ENCODE measurements around the gene LEMD2.

The LEMD2 gene

DNA sequence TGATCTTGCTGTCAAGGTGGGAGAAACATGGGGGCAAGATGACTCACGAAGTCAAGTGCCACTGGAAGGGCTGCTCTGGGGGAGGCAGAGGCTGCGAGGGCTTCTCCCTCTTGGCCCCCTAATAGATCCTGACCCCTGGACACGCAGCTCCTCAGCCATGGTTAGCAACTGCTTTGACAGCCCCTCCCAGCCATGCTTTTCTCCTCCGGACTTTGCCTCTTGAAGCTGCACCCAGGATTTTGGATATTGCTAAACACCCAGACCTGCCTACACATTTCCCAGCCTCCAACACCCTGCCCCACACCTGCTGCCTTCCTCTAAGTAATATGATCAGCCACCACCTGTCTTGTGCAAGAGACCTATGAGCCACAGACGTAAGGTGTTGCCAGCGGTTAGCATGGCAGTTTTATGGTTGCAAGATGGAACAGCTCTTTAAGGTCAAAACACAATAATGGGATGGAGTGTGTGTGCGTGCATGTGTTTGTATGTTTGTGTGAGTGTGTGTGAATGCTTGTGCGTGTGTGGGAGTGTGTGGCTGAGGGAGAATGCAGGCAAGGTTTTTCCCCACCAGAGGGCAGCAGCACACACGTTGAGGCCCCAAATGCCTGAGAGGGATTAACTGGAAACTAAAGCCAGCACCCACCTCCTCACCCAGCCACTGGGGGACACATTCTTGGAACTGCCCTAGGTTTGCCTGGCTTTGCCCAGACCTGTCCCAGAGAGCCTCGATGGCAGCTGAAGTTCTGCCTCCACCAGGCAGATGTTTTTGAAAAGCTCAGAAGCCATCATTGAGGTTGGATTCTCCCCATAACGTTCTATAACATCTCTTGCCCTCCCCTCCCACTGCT is 44.7 kb downstream of the LEMD2 start (continued):
- TF ChIP-seq ZBTB49 (tag by site-specific recombination; IDR thresholded peaks at IDR 0.05; ENCODE audit: low read depth) (no peak), ZXDB (tag by site-specific recombination; IDR thresholded peaks at IDR 0.05) (no peak), ZNF513 (tag by site-specific recombination; IDR thresholded peaks at IDR 0.05) (no peak), ZFHX2 (tag by site-specific recombination; conservative IDR thresholded peaks at IDR 0.05) (peak; percentile 97), ZNF654 (tag by site-specific recombination; IDR thresholded peaks at IDR 0.05; ENCODE audit: low read depth) (peak; percentile 94), ZNF391 (tag by site-specific recombination; IDR thresholded peaks at IDR 0.05; ENCODE audit: borderline replicate concordance, low read depth) (peak; percentile 83; the same call in 1 of the 2 replicates), ZNF600 (tag by site-specific recombination; IDR thresholded peaks at IDR 0.05) (peak; percentile 96), OVOL3 (tag by site-specific recombination; IDR thresholded peaks at IDR 0.05) (no peak), BCL11B (tag by site-specific recombination; IDR thresholded peaks at IDR 0.05; ENCODE audit: low read depth) (0 out of 2 replicates have a peak, but pooled peaks have one; percentile 31), ZNF624 (tag by site-specific recombination; IDR thresholded peaks at IDR 0.05) (no peak), ZNF555 (tag by site-specific recombination; conservative IDR thresholded peaks at IDR 0.05) (no peak), ZNF146 (tag by site-specific recombination; IDR thresholded peaks at IDR 0.05) (no peak), ZNF394 (tag by site-specific recombination; IDR thresholded peaks at IDR 0.05; ENCODE audit: borderline replicate concordance) (no peak), ZNF704 (tag by site-specific recombination; IDR thresholded peaks at IDR 0.05) (no peak), ZNF174 (tag by site-specific recombination; IDR thresholded peaks at IDR 0.05) (no peak), TRIM28 (IDR thresholded peaks at IDR 0.05; ENCODE audit: borderline replicate concordance, low read length) (0 out of 2 replicates have a peak, but pooled peaks have one; percentile 62), ZBTB7A (tag by site-specific recombination; IDR thresholded peaks at IDR 0.05; ENCODE audit: low read depth) (no peak), ZNF488 (tag by site-specific recombination; IDR thresholded peaks at IDR 0.05) (no peak), ZSCAN5A (tag by site-specific recombination; IDR thresholded peaks at IDR 0.05) (peak; percentile 40; the same call in 1 of the 2 replicates)
- TF ChIP-seq, protein P1, sequence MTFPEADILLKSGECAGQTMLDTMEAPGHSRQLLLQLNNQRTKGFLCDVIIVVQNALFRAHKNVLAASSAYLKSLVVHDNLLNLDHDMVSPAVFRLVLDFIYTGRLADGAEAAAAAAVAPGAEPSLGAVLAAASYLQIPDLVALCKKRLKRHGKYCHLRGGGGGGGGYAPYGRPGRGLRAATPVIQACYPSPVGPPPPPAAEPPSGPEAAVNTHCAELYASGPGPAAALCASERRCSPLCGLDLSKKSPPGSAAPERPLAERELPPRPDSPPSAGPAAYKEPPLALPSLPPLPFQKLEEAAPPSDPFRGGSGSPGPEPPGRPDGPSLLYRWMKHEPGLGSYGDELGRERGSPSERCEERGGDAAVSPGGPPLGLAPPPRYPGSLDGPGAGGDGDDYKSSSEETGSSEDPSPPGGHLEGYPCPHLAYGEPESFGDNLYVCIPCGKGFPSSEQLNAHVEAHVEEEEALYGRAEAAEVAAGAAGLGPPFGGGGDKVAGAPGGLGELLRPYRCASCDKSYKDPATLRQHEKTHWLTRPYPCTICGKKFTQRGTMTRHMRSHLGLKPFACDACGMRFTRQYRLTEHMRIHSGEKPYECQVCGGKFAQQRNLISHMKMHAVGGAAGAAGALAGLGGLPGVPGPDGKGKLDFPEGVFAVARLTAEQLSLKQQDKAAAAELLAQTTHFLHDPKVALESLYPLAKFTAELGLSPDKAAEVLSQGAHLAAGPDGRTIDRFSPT (tag by site-specific recombination; IDR thresholded peaks at IDR 0.05) = no peak
- TF ChIP-seq, protein P2, sequence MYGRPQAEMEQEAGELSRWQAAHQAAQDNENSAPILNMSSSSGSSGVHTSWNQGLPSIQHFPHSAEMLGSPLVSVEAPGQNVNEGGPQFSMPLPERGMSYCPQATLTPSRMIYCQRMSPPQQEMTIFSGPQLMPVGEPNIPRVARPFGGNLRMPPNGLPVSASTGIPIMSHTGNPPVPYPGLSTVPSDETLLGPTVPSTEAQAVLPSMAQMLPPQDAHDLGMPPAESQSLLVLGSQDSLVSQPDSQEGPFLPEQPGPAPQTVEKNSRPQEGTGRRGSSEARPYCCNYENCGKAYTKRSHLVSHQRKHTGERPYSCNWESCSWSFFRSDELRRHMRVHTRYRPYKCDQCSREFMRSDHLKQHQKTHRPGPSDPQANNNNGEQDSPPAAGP (tag by site-specific recombination; IDR thresholded peaks at IDR 0.05) = peak; percentile 60; the same call in 1 of the 2 replicates
- TF ChIP-seq, protein P3, sequence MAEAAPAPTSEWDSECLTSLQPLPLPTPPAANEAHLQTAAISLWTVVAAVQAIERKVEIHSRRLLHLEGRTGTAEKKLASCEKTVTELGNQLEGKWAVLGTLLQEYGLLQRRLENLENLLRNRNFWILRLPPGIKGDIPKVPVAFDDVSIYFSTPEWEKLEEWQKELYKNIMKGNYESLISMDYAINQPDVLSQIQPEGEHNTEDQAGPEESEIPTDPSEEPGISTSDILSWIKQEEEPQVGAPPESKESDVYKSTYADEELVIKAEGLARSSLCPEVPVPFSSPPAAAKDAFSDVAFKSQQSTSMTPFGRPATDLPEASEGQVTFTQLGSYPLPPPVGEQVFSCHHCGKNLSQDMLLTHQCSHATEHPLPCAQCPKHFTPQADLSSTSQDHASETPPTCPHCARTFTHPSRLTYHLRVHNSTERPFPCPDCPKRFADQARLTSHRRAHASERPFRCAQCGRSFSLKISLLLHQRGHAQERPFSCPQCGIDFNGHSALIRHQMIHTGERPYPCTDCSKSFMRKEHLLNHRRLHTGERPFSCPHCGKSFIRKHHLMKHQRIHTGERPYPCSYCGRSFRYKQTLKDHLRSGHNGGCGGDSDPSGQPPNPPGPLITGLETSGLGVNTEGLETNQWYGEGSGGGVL (tag by site-specific recombination; IDR thresholded peaks at IDR 0.05) = peak; percentile 64
- TF ChIP-seq, protein P4, sequence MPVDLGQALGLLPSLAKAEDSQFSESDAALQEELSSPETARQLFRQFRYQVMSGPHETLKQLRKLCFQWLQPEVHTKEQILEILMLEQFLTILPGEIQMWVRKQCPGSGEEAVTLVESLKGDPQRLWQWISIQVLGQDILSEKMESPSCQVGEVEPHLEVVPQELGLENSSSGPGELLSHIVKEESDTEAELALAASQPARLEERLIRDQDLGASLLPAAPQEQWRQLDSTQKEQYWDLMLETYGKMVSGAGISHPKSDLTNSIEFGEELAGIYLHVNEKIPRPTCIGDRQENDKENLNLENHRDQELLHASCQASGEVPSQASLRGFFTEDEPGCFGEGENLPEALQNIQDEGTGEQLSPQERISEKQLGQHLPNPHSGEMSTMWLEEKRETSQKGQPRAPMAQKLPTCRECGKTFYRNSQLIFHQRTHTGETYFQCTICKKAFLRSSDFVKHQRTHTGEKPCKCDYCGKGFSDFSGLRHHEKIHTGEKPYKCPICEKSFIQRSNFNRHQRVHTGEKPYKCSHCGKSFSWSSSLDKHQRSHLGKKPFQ (tag by site-specific recombination; IDR thresholded peaks at IDR 0.05) = peak; percentile 85

Data from HEK293 (cell line).